ENCODE measurements around the gene ACAT2.

GRCh38 chr6:159804504-159804903 lies 42.7 kb downstream of the ACAT2 start:
- TF ChIP-seq, protein P1, sequence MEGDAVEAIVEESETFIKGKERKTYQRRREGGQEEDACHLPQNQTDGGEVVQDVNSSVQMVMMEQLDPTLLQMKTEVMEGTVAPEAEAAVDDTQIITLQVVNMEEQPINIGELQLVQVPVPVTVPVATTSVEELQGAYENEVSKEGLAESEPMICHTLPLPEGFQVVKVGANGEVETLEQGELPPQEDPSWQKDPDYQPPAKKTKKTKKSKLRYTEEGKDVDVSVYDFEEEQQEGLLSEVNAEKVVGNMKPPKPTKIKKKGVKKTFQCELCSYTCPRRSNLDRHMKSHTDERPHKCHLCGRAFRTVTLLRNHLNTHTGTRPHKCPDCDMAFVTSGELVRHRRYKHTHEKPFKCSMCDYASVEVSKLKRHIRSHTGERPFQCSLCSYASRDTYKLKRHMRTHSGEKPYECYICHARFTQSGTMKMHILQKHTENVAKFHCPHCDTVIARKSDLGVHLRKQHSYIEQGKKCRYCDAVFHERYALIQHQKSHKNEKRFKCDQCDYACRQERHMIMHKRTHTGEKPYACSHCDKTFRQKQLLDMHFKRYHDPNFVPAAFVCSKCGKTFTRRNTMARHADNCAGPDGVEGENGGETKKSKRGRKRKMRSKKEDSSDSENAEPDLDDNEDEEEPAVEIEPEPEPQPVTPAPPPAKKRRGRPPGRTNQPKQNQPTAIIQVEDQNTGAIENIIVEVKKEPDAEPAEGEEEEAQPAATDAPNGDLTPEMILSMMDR (IDR thresholded peaks at IDR 0.05): no peak
- no peak for TF ChIP-seq POLR2A (IDR thresholded peaks at IDR 0.05)
